PC-9 (cell line): ENCODE results near the gene FOXO3. TPM values are rescaled to one million over a fixed set of nuclear protein-coding genes. Genes with fewer than 3 reads are reported as not detected.

Source experiments
- BruUV-seq: library from RNA; stranded (reverse); fragments of 400-500 nt; replicated peaks from 2 replicates; lab custom pipeline; 2021; lab: Mats Ljungman, UMichigan
- CTCF ChIA-PET: fragments of 300-600 bp; sonication (Branson Sonifier 250); formaldehyde crosslinking; loops from one replicate; lab custom pipeline; 2022; ENCODE audit warnings: antibody characterized with exemption; lab: Charles Lee
- POLR2A ChIA-PET: fragments of 300-600 bp; sonication (Branson Sonifier 250); formaldehyde crosslinking; loops from one replicate; lab custom pipeline; 2022; ENCODE audit warnings: antibody characterized with exemption; ENCODE audit not compliant: unreplicated experiment; lab: Charles Lee
- DNase-seq, 2 experiments: peaks; one replicate each; pipeline versions ENCODE4 v3.0.0 to v3.0.0-alpha.2; 2015 to 2022; ENCODE audit warnings: mixed read lengths in 1 of 2
- H2AFZ ChIP-seq: fragments of 200-600 bp; sonication (generic); 2 replicates; pipeline ENCODE4 v1.8.1; 2017; ENCODE audit warnings: antibody characterized with exemption
- H3F3A ChIP-seq: fragments of 200-600 bp; sonication (generic); 2 replicates; pipeline ENCODE4 v1.8.1; 2017; ENCODE audit warnings: antibody characterized with exemption, mild to moderate bottlenecking, low read depth; ENCODE audit not compliant: insufficient read depth
- H3K27ac ChIP-seq: fragments of 200-600 bp; sonication (generic); 2 replicates; pipeline ENCODE4 v1.6.1; 2016; ENCODE audit warnings: mixed run types
- H3K27me3 ChIP-seq: fragments of 200-600 bp; sonication (generic); 2 replicates; pipeline ENCODE4 v1.6.1; 2016; ENCODE audit warnings: low read depth, mixed run types; ENCODE audit not compliant: insufficient read depth
- H3K36me3 ChIP-seq: fragments of 200-600 bp; sonication (generic); 2 replicates; pipeline ENCODE4 v1.6.1; 2016; ENCODE audit warnings: low read depth, mixed run types
- H3K4me1 ChIP-seq: fragments of 200-600 bp; sonication (generic); replicated peaks from 2 replicates; pipeline ENCODE4 v1.6.1; 2016; ENCODE audit warnings: mixed run types; ENCODE audit not compliant: insufficient read depth
- H3K4me2 ChIP-seq: fragments of 200-600 bp; sonication (generic); 2 replicates; pipeline ENCODE4 v1.6.1; 2017; ENCODE audit warnings: mixed run types
- H3K4me3 ChIP-seq: fragments of 200-600 bp; sonication (generic); 2 replicates; pipeline ENCODE4 v1.6.1; 2016; ENCODE audit warnings: mixed run types
- H3K79me2 ChIP-seq: fragments of 200-600 bp; sonication (generic); 2 replicates; pipeline ENCODE4 v1.6.1; 2017; ENCODE audit warnings: low read depth, mixed run types
- H3K9me2 ChIP-seq: fragments of 200-600 bp; sonication (generic); 2 replicates; pipeline ENCODE4 v1.8.1; 2017; ENCODE audit warnings: mild to moderate bottlenecking; ENCODE audit not compliant: insufficient read depth
- H3K9me3 ChIP-seq: fragments of 200-600 bp; sonication (generic); 2 replicates; pipeline ENCODE4 v1.8.1; 2016; ENCODE audit warnings: low read depth; ENCODE audit not compliant: insufficient read depth
- H4K20me1 ChIP-seq: fragments of 200-600 bp; sonication (generic); 2 replicates; pipeline ENCODE4 v1.8.1; 2017; ENCODE audit not compliant: insufficient read depth
- EZH2 ChIP-seq: fragments of 200-600 bp; sonication (generic); IDR thresholded peaks from 2 replicates; pipeline ENCODE4 v1.8.0; 2017; ENCODE audit warnings: antibody characterized with exemption, low read depth
- intact Hi-C: fragments of 100-400 bp; cut with micrococcal nuclease; formaldehyde crosslinking; loops from one replicate; pipeline ENCODE4 v1.10.0; 2022; ENCODE audit not compliant: unreplicated experiment
- total RNA-seq: library from RNA; stranded (reverse); gene quantifications from 2 replicates; pipeline ENCODE4 v1.2.3, GENCODE V29; 2021
- TF ChIP-seq, protein P1 (sequence below): fragments of 200-600 bp; sonication (generic); conservative IDR thresholded peaks from 2 replicates; pipeline ENCODE4 v1.6.1; 2017; ENCODE audit warnings: mixed run types, antibody characterized with exemption, mild to moderate bottlenecking, moderate library complexity

Gene FOXO3
- total RNA-seq, 1 experiment from 2014 or later: 59.4 TPM

GRCh38 chr6:108604156-108604555 is 43.4 kb downstream of the FOXO3 start:
- H3K4me1 ChIP-seq: peaks cover 17% of the 10 kb centered on the region
- no peak overlapping the region for H2AFZ ChIP-seq
- CTCF ChIA-PET: no interaction called here
- no peak overlapping the region for H3K4me2 ChIP-seq
- no peaks in the 10 kb centered on the region for H3K27me3 ChIP-seq
- H3K79me2 ChIP-seq: peaks cover 100% of the 10 kb centered on the region
- H3F3A ChIP-seq: peaks cover 48% of the 10 kb centered on the region; the same call in 1 of the 2 replicates
- no peak overlapping the region for H3K27ac ChIP-seq
- H3K36me3 ChIP-seq: peaks cover 11% of the 10 kb centered on the region; the same call in 1 of the 2 replicates
- no peak overlapping the region for H3K4me3 ChIP-seq
- POLR2A ChIA-PET: no interaction called here
- H4K20me1 ChIP-seq: peaks cover 95% of the 10 kb centered on the region
- no peaks in the 10 kb centered on the region for H3K9me3 ChIP-seq
- no TSS peak for BruUV-seq
- no peaks in the 10 kb centered on the region for H3K9me2 ChIP-seq
- intact Hi-C loops: no loop called here
- no peak for DNase-seq
- TF ChIP-seq EZH2: no peak
- TF ChIP-seq, protein P1, sequence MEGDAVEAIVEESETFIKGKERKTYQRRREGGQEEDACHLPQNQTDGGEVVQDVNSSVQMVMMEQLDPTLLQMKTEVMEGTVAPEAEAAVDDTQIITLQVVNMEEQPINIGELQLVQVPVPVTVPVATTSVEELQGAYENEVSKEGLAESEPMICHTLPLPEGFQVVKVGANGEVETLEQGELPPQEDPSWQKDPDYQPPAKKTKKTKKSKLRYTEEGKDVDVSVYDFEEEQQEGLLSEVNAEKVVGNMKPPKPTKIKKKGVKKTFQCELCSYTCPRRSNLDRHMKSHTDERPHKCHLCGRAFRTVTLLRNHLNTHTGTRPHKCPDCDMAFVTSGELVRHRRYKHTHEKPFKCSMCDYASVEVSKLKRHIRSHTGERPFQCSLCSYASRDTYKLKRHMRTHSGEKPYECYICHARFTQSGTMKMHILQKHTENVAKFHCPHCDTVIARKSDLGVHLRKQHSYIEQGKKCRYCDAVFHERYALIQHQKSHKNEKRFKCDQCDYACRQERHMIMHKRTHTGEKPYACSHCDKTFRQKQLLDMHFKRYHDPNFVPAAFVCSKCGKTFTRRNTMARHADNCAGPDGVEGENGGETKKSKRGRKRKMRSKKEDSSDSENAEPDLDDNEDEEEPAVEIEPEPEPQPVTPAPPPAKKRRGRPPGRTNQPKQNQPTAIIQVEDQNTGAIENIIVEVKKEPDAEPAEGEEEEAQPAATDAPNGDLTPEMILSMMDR: no peak

- H3K9me3 ChIP-seq: 0 out of 2 replicates have a peak, but pooled peaks cover 1% of the 10 kb centered on the region
- intact Hi-C loops: no loop called here
- no peak overlapping the region for H3K4me2 ChIP-seq
- peaks cover 100% of the 10 kb centered on the region for H3K79me2 ChIP-seq
- peaks cover 52% of the 10 kb centered on the region; the same call in 1 of the 2 replicates for H3F3A ChIP-seq
- peak overlapping the region; percentile 13; the same call in 1 of the 2 replicates for H3K27ac ChIP-seq
- H4K20me1 ChIP-seq: peaks cover 96% of the 10 kb centered on the region
- no TSS peak for BruUV-seq
- no peaks in the 10 kb centered on the region for H3K27me3 ChIP-seq
- no peak for DNase-seq
- TF ChIP-seq, protein P1: no peak
- no peak for TF ChIP-seq EZH2
- no peaks in the 10 kb centered on the region for H3K9me2 ChIP-seq
- H3K4me3 ChIP-seq: no peak overlapping the region
- CTCF ChIA-PET: interaction anchor here (0.5 to 0.6 kb wide), 2 partner anchors 16 to 72 kb away, joined by 8 read pairs; no protein-coding TSS in a partner anchor
- POLR2A ChIA-PET: no interaction called here
- H3K36me3 ChIP-seq: peaks cover 18% of the 10 kb centered on the region
- H3K4me1 ChIP-seq: peaks cover 26% of the 10 kb centered on the region
- H2AFZ ChIP-seq: no peak overlapping the region
These were observed 45.6 kb downstream of the FOXO3 start for GRCh38 chr6:108606250-108606690.

DNA sequence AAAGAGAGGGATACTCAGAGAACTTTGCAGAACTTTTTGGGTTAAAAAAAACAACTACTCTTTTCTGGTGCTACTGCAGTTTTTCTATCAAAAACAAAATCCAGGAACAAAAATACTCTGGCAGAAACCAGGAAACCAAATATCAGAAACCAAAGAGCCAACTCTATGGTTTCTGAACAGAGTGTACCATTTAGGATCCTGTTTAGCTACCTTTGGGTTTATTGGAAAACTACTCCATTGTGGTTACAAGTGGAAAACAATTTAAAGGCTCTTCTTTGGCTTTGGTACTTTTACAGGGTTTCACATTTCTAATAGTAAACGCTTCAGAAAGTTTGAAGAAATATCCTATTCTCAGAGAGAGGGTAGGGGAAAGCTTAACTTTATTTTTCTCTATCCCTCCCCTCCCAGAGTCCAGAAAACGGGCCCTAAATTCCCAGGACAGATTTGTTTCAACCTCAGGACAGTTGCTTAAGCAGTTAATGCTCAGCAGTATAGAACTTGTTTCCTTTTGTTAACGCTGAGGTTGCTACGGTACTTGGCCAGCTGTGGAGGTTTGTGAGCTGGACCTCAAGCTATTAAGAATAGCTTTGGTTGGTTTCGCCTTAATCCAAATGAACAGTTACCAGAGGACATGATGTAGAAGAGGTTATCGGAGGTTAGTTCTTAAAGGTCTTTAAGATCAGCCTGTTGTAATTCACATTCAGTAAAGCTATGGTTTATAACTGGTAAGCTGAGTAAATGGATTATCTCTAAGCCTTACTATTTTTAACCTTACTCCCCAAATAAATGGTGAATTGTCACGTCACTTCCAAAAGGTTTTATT is 47.9 kb downstream of the FOXO3 start:
- H3K4me2 ChIP-seq: 0 out of 2 replicates have a peak overlapping the region, but pooled peaks have one; percentile 4
- ChIA-PET CTCF (no interaction called here), POLR2A (no interaction called here)
- H3K79me2 ChIP-seq: peaks cover 100% of the 10 kb centered on the region
- TF ChIP-seq, protein P1: no peak
- TF ChIP-seq EZH2: no peak
- no peak overlapping the region for H2AFZ ChIP-seq
- peaks cover 3% of the 10 kb centered on the region; the same call in 1 of the 2 replicates for H3K9me3 ChIP-seq
- H3K9me2 ChIP-seq: no peaks in the 10 kb centered on the region
- H3K36me3 ChIP-seq: peaks cover 25% of the 10 kb centered on the region
- no peak overlapping the region for H3K4me3 ChIP-seq
- H3K27me3 ChIP-seq: no peaks in the 10 kb centered on the region
- peaks cover 89% of the 10 kb centered on the region for H4K20me1 ChIP-seq
- H3K27ac ChIP-seq: peak overlapping the region; percentile 20
- no peak for DNase-seq
- intact Hi-C loops: no loop called here
- no TSS peak for BruUV-seq
- H3F3A ChIP-seq: peaks cover 54% of the 10 kb centered on the region; the same call in 1 of the 2 replicates
- H3K4me1 ChIP-seq: peaks cover 27% of the 10 kb centered on the region
